Body of pancreas (tissue), 4 donors: ENCODE measurements around the gene TMSB10. TPM values are rescaled to one million over a fixed set of nuclear protein-coding genes. Genes with fewer than 3 reads are reported as not detected.
A peak's percentile ranks its signal among the peaks of the same experiment; 100 is the strongest.

Source experiments
- ATAC-seq: fragments of 150-250 bp; one replicate; pipeline ENCODE4 v1.9.1; 2016
- DNase-seq, 4 donors: peaks; one replicate each; pipeline ENCODE4 v3.0.0-alpha.2; 2019
- H3K27ac ChIP-seq, 4 donors: fragments of 200-600 bp; sonication (generic); 1 replicate in 3 of 4; 2 replicates in 1 of 4; pipeline versions ENCODE4 v1.5.1 to v1.6.1; 2016 to 2019; ENCODE audit warnings: mild to moderate bottlenecking in 1 of 4, mixed read lengths in 1 of 4, moderate library complexity in 1 of 4
- H3K27me3 ChIP-seq, 2 donors: fragments of 200-600 bp; sonication (generic); one replicate each; pipeline ENCODE4 v1.6.0; 2016; ENCODE audit warnings: mild to moderate bottlenecking in 1 of 2
- H3K36me3 ChIP-seq, 2 donors: fragments of 200-600 bp; sonication (generic); replicated peaks in 1 of 2; 2 replicates each; pipeline ENCODE4 v1.5.1; 2016; ENCODE audit warnings: low read depth in 2 of 2; ENCODE audit not compliant: insufficient read depth in 1 of 2
- H3K4me1 ChIP-seq: fragments of 200-600 bp; sonication (generic); one replicate; pipeline ENCODE4 v1.6.0; 2016
- H3K4me3 ChIP-seq, 2 donors: fragments of 200-600 bp; sonication (generic); 1 replicate in 1 of 2; 2 replicates in 1 of 2; pipeline ENCODE4 v1.5.1; 2016 to 2019
- H3K9me3 ChIP-seq, 3 donors: fragments of 200-600 bp; sonication (generic); 1 replicate in 2 of 3; 2 replicates in 1 of 3; pipeline ENCODE4 v1.5.1; 2016
- POLR2A ChIP-seq, 3 donors: fragments of 450-650 bp; IDR thresholded peaks; one replicate each; pipeline ENCODE4 v1.6.1; 2016; ENCODE audit warnings: antibody characterized with exemption in 3 of 3, mild to moderate bottlenecking in 2 of 3
- WGBS, 2 donors: methylation state at CpG; one replicate each; pipeline ENCODE4 v1.1.5; 2017; 5-methylcytosine and 5-hydroxymethylcytosine counted together
- intact Hi-C: fragments of 100-400 bp; cut with DNase I; formaldehyde crosslinking; loops from one replicate; pipeline ENCODE4 v1.15.1; 2023
- total RNA-seq, 2 donors: library from RNA; depleted of rRNA; stranded (reverse); fragments of >200 nt; gene quantifications; one replicate each; pipeline ENCODE4 v1.1.0, GENCODE V29; 2016
- TF ChIP-seq, protein P1 (sequence below), 7 experiments: fragments of 450-650 bp in 4 of 7; fragments of 200-600 bp in 3 of 7; sonication (generic) in 3 of 7; IDR thresholded peaks; one replicate each; pipeline ENCODE4 v1.5.1; 2016 to 2019; ENCODE audit warnings: antibody characterized with exemption in 7 of 7

Gene TMSB10
- 100 to 1,000 TPM; 672 to 866 TPM for total RNA-seq

DNA sequence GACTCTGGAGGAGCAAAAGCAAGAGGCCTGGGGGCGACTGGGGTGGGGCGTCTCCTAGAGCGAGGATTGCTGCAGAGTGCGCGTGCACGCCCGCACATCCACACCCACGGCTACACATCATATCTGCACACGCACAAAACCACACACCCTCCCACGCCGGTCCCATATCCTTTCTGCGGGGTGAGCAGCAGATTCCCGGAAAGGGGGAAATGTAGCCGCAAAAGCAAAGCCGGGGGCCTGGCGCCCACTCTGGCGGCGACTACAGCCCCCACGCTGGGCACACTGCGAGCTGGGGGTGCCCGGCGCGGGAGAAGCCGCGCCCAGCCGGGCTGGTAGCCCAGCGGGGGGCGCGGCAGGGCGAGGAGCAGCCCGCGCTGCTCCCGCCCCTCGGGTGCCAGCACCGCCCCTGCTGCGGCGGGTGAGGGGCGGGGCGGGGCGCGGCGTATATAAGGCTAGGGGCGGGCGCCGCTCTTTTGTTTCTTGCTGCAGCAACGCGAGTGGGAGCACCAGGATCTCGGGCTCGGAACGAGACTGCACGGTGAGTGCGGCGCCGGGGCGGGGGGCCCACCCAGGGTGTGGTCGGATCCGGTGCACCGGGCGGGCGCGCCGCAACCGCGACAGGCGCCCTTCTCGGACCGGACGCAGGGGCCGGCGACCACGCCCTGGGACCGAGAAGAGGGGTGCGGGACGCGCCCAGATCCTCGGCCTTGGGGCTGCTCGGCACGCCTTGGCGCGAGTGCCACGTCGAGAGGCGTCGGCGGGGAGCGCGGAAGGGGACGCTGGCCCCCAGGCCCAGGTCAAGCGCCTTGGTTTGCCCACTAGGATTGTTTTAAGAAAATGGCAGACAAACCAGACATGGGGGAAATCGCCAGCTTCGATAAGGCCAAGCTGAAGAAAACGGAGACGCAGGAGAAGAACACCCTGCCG, at the start of gene TMSB10:
Gene TMSB10, plus strand, starts transcription at position 476 of the 927 bp plus-strand sequence.
- TF ChIP-seq, protein P1, sequence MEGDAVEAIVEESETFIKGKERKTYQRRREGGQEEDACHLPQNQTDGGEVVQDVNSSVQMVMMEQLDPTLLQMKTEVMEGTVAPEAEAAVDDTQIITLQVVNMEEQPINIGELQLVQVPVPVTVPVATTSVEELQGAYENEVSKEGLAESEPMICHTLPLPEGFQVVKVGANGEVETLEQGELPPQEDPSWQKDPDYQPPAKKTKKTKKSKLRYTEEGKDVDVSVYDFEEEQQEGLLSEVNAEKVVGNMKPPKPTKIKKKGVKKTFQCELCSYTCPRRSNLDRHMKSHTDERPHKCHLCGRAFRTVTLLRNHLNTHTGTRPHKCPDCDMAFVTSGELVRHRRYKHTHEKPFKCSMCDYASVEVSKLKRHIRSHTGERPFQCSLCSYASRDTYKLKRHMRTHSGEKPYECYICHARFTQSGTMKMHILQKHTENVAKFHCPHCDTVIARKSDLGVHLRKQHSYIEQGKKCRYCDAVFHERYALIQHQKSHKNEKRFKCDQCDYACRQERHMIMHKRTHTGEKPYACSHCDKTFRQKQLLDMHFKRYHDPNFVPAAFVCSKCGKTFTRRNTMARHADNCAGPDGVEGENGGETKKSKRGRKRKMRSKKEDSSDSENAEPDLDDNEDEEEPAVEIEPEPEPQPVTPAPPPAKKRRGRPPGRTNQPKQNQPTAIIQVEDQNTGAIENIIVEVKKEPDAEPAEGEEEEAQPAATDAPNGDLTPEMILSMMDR (IDR thresholded peaks at IDR 0.05) = peak in 3 of 7 experiments; percentile 3 to 34 (median 30)
- peak; percentile 97 to 98 (median 97) for TF ChIP-seq POLR2A (IDR thresholded peaks at IDR 0.05)
- intact Hi-C loops = no loop called here

DNA sequence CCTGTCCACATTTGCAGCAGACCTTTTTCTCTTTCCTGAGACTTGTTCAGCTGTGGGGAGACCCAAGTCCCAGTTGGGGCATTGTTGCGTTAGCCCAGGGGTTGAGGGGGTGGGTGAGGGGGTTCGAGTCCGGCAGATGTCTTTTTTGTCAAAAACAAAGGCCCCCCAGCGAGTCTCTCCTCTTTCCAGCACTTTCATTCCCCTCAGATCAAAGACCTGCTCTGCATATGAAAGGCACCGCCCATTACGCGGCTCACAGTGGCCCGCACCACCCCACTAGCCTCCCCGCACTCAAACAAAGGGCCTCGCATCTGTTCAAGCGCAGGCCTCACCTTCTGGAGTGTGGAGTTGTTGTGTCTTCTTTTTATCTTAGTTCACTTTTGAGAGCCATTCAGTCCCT, 49.7 kb upstream of the TMSB10 start:
- Histone ChIP-seq H3K27me3 (no peaks in the 10 kb centered on the region), H3K4me1 (no peaks in the 10 kb centered on the region), H3K27ac (no peak overlapping the region), H3K36me3 (no peaks in the 10 kb centered on the region), H3K9me3 (no peaks in the 10 kb centered on the region), H3K4me3 (no peak overlapping the region)
- TF ChIP-seq POLR2A (IDR thresholded peaks at IDR 0.05) = no peak
- TF ChIP-seq, protein P1 (IDR thresholded peaks at IDR 0.05) = no peak
- DNase-seq = no peak
- WGBS, 2 donors = 42 to 52% methylated on average over 11 of the region's 11 CpGs
- intact Hi-C loops = no loop called here
- no peak for ATAC-seq

More for the DNA sequence above, at the start of gene TMSB10:
- Histone ChIP-seq H3K27ac (peak within 1 kb of the TSS; percentile 83 to 96 (median 90)), H3K4me1 (peaks cover 18% of the 10 kb centered on the region), H3K4me3 (peak within 1 kb of the TSS; percentile 81 to 94), H3K27me3 (no peaks in the 10 kb centered on the region), H3K9me3 (no peaks in the 10 kb centered on the region), H3K36me3 (no peaks in the 10 kb centered on the region)
- peak; percentile 89 for ATAC-seq
- peak; percentile 87 to 90 (median 90) for DNase-seq
- 0 to 1% methylated on average over 12 to 84 of the region's 94 CpGs for WGBS, 2 donors

DNA sequence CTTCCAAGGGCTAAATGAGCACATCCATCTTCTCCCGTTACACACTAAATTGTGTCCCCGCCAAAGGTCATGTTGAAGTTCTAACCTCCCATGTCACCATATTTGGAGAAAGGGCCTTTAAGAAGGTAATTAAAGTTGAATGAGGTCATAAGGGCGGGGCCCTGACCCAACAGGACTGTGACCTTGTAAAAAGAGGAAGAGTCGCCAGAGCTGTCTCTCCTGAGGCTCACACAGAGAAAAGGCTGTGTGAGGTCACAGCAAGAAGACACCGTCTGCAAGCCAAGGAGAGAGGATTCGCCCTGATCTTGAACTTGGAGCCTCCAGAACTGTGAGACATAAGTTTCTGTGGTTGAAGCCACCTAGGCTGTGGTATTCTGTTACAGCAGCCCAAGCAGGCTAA, 48.7 kb upstream of the TMSB10 start:
- Histone ChIP-seq H3K9me3 (no peaks in the 10 kb centered on the region), H3K4me3 (no peak overlapping the region), H3K27me3 (no peaks in the 10 kb centered on the region), H3K36me3 (no peaks in the 10 kb centered on the region), H3K4me1 (no peaks in the 10 kb centered on the region), H3K27ac (no peak overlapping the region)
- 80 to 84% methylated on average over 6 of the region's 6 CpGs for WGBS, 2 donors
- TF ChIP-seq, protein P1 (IDR thresholded peaks at IDR 0.05) = no peak
- no peak for TF ChIP-seq POLR2A (IDR thresholded peaks at IDR 0.05)
- ATAC-seq = no peak
- intact Hi-C loops = no loop called here
- no peak for DNase-seq

DNA sequence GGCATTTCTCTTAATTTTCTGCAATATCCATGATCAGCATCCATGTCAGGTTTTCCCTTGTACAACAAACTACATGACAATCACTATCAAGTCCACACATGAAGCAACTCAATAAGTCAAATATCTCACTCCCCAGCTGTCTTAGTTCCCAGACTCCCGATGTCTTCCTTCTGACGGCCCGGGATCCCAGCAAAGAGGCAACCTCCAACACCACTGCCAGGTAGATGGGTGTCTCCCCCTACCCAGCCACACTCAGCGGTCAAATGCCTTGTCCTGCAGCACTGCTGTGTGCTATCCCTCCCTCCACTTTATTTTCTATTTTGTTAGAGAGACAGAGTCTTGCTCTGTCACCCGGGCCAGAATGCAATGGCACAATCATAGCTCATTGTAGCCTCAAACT, 47.9 kb upstream of the TMSB10 start:
- WGBS, 2 donors = 49 to 58% methylated on average over 5 of the region's 5 CpGs
- Histone ChIP-seq H3K9me3 (no peaks in the 10 kb centered on the region), H3K36me3 (no peaks in the 10 kb centered on the region), H3K27ac (no peak overlapping the region), H3K4me1 (no peaks in the 10 kb centered on the region), H3K4me3 (no peak overlapping the region), H3K27me3 (no peaks in the 10 kb centered on the region)
- intact Hi-C loops = no loop called here
- DNase-seq (no peak), ATAC-seq (no peak)
- TF ChIP-seq, protein P1 (IDR thresholded peaks at IDR 0.05) = no peak
- no peak for TF ChIP-seq POLR2A (IDR thresholded peaks at IDR 0.05)
